Transverse colon (tissue), 4 donors: Measurements from ENCODE around the gene MAML1.

Source experiments
- CTCF ChIP-seq, 5 experiments: fragments of 200-600 bp in 3 of 5; fragments of 450-650 bp in 2 of 5; sonication (generic) in 3 of 5; IDR thresholded peaks; 1 replicate in 2 of 5; 2 replicates in 3 of 5; pipeline ENCODE4 v1.5.1; 2016 to 2017; ENCODE audit warnings: antibody characterized with exemption in 5 of 5, inconsistent platforms in 3 of 5, mild to moderate bottlenecking in 2 of 5, moderate library complexity in 1 of 5
- EP300 ChIP-seq: sonication (generic); formaldehyde crosslinking; IDR thresholded peaks from one replicate; pipeline ENCODE4 v1.6.1; 2017; ENCODE audit warnings: antibody characterized with exemption, low read depth
- POLR2A ChIP-seq: fragments of 450-650 bp; IDR thresholded peaks from one replicate; pipeline ENCODE4 v1.6.1; 2016; ENCODE audit warnings: antibody characterized with exemption, mild to moderate bottlenecking, moderate library complexity
- POLR2AphosphoS5 ChIP-seq, 3 donors: sonication (generic); formaldehyde crosslinking; IDR thresholded peaks; one replicate each; pipeline ENCODE4 v1.6.1; 2016; ENCODE audit warnings: antibody characterized with exemption in 3 of 3

GRCh38 chr5:179802207-179802883, 69.7 kb downstream of the MAML1 start:
- TF ChIP-seq CTCF (IDR thresholded peaks at IDR 0.05) (no peak), POLR2A (no peak), EP300 (no peak), POLR2AphosphoS5 (IDR thresholded peaks at IDR 0.05) (no peak)
